Stimulated activated naive CD4-positive, alpha-beta T cell (primary cell): Measurements from ENCODE around the gene KCNQ5.

Experiments used
- DNase-seq, 6 experiments: peaks; one replicate each; lab custom pipeline; 2025; lab: John Stamatoyannopoulos, UW

KCNQ5 gene

DNA sequence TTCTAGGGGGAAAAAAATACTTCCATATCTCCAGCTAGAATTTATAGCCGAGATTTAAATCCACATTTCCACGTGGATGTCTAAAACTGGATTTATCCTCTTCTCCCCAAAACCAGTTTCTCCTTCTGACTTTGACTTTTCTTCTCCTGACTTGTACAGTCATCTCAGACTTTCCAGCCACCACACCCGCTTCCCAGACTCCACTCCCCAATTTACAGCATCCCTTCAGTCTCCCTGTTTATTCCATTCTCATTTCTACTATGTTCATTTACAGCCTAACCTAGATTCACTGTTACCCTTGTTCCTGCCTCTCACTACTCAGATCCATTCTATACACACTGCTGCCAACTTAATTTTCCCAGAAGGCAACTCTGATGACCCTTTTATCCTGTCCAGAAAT is 378.6 kb downstream of the KCNQ5 start:
- no peak for DNase-seq

DNA sequence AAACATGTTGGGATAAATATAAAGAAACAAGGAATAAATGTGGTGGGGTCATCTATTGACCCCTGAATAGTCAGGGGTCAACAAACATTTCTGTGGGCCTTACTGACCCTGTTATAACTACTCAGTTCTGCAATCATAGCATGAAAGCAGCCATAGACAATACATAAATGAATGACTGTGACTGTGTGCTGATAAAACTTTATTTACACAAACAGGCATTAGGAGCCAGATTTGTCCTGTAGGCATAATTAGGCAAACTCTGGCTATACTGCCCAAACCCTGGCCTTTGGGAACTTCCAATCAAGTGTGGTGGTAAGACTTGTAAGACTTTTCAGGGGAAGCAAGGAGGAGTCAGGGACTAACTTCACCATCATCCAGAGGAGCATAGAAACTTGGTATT is 380.7 kb downstream of the KCNQ5 start:
- DNase-seq: no peak

DNA sequence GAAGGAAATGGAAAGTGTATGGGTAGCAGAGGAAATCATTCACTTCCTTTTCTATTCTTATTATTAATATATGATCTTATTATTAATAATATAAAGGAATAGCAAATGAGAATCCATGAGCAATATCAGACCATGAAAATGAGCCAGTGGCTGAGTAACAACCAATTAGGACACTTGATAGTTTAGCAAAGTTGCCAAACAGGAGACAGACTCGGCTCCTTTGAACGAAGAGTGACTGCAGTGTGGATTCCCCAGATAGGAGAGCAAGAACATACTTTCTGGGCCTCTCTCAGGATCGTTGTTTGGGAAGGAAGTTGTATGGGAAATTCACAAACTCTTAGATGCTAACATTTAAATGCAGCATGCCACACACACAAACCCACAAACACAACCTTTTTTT is 381.4 kb downstream of the KCNQ5 start:
- no peak for DNase-seq

DNA sequence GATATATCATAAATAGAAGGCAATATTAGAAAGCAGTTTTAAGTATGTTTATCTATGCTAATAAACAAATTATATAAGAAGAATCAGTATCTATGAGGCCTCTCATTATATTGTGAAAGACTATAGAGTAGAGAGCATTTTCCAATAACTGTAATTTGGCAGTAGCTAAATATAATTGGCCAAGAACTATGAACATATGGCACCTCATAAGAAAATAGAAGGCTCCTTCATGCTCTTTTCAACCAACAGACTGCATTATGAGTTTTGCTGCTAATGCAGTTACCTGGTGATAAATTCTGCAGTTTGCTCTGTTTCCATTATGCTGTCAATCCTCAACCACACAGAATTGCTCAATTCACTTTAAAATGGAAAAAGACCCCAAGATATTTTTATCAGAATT is 382.4 kb downstream of the KCNQ5 start:
- DNase-seq: no peak

DNA sequence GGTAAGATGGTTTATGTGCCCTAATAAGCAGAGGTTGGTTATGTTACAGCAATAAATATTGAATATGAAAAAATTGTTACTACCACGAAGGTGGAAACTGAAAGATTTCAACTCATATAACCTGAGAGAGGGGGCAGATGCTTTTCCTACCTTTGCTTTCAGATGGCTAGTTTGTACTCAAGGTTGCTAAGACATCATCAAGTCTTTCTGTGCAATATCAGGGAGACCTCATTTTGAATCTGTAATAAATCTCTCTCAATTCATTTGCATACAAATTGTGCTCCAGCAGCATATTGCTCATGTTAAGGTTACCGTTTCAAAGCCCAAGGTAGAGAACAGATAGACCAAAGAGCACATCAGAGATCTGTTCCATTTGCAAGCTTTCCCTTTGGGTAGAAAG is 383.0 kb downstream of the KCNQ5 start:
- no peak for DNase-seq

DNA sequence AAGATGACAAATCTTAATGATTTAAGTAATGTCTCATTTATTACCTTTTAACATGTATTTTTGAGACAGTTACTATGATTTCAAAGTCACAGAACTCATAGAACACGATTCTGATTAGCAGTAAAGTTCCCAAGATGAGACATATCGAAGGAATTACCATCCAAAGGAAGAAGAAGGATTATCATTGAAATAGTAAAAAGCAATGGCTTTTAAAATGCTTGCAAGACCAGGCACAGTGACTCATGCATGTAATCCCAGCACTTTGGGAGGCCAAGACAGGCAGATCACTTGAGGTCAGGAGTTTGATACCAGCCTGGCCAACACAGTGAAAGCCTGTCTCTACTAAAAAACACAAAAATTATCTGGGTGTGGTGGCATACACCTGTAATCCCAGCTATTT is 384.3 kb downstream of the KCNQ5 start:
- DNase-seq: no peak

DNA sequence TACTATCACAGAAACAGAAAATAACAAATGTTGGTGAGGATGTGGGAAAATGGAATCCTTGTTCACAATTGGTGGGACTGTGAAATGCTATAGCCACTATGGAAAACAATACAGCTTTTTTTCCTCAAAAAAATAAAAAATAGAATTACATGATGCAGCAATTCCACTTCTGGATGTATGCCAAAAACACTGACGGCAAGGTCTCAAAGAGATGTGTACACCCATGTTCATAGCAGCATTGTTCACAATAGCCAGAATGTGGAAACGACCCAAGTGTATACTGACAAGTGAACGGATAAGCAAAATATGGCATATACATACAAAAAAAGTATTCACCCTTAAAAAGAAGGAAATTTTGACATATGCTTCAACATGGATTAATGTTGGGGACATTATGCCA is 390.1 kb downstream of the KCNQ5 start:
- no peak for DNase-seq

DNA sequence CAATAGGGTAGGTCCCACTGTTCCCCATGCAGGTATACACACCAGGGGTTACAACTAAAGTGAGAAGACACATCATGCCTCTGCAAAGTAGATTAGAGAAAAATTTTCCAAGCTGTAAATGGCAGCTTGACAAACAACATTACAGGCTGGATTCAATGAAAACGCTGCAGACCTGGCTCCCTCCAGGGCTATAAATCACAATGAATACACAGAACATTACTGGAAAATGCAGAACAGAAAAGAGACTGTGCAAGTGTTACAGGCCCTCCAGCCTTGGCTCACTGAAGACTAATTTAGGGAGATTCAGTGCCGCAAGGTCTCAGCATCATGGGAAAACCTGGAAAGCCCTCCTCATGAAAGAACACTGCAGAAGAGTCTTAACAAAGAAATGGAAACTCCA is 395.6 kb downstream of the KCNQ5 start:
- no peak for DNase-seq

DNA sequence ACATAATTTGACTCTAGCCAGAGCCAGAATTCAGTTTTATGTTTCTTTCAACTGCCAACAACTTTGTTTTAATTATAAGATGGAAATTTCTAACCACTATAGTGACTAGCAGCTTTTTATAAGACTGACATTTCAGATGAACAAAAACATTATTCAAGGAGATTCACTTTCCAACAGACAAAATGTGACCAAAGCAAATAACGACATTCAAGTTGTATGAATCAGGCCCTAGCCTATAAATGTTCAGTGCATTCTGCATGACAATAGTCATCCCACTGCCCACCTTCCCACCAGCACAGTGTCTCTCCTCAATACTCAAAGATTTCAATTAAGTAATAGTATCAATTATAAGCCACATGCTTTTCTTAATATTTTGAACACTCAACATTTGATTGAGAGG is 402.7 kb downstream of the KCNQ5 start:
- no peak for DNase-seq

DNA sequence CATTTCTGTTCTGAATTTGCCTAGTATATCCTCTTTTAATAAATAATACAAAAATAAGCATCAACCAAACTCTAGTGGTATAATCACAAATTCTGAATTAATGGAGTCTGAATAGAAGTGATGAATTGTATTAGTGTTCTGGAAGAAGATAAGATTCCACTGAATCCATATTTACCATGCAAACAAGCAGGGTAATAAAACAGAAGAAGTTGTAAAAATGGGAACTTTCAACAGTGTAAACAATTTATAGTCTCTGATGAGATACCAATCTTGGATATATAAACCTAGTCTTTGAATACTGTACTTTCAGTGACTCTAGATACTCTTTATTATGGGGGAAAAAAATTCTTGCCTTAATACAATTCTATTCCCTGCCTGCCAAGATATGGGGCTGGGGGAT is 405.8 kb downstream of the KCNQ5 start:
- no peak for DNase-seq

DNA sequence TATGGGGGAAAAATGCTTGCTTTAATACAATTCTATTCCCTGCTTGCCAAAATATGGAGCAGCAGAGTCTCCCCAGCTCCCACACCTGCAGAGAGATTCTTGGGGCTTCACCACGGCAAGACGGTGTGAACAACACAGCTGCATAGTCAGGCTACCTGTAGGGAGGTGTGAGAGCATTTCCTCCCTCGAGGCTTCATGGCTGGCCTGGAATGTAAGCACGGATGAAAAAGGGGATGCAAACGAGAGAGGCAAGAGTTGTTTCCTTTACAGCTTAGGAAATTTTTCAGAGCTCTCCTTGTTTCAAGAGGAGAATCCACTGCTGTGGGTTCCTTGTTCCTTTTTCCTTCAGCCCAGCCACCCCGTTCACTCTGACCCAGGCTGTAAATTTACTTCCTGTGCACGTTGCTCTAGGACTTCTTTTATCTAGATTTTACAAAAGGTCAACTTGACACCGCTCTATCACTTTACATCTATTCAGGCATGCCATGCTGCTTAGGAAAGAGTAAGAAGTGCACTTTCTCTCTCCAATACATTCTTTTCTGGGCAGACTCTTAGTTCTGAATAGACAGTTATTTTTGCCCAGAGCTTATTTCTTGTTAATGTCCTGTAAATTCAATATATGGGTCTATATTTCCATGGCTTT is 406.4 kb downstream of the KCNQ5 start:
- no peak for DNase-seq

DNA sequence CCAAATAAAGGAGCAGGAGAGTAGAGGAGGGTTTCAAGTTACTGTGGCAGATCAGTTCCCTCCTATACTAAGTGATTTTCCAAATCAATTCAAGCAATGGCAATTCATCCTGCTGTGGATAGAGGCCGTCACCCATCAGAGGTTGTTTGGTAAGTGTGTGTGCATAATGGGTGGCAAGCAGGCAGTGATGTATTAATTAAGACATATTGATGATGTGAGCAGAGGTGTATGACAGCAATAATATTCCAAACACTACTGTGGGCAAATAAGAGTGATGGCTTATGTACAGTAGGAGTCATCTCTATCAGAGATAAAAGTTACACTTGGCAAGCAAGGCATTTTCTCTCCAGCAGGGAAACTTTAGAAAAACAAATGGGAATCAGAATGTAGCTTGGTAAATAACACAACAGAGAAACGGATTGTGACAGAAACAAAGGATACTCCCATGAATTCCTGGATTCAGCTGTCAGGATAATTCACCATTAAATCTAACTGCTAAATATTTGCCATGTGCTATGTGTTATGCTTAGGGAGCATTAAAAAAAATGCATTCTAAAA is 407.1 kb downstream of the KCNQ5 start:
- DNase-seq: no peak

DNA sequence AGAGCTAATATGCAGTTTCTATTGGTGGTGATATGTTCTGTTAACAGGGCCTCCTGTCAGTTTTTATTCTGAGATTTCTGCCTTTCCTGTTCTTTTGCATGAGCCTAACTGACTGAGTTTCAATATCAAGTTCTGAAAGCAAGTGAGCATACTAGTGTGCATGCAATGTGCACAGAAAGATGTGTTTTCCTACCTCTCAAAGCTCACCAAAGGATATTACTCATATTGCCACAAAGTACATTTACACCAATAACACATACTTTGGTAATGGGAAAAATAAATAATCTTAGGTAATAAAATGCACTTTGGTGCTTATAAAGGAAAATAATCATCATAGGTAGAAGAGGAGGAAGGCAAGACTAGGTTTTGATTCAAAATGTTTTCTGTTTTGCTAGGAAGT is 408.4 kb downstream of the KCNQ5 start:
- no peak for DNase-seq

DNA sequence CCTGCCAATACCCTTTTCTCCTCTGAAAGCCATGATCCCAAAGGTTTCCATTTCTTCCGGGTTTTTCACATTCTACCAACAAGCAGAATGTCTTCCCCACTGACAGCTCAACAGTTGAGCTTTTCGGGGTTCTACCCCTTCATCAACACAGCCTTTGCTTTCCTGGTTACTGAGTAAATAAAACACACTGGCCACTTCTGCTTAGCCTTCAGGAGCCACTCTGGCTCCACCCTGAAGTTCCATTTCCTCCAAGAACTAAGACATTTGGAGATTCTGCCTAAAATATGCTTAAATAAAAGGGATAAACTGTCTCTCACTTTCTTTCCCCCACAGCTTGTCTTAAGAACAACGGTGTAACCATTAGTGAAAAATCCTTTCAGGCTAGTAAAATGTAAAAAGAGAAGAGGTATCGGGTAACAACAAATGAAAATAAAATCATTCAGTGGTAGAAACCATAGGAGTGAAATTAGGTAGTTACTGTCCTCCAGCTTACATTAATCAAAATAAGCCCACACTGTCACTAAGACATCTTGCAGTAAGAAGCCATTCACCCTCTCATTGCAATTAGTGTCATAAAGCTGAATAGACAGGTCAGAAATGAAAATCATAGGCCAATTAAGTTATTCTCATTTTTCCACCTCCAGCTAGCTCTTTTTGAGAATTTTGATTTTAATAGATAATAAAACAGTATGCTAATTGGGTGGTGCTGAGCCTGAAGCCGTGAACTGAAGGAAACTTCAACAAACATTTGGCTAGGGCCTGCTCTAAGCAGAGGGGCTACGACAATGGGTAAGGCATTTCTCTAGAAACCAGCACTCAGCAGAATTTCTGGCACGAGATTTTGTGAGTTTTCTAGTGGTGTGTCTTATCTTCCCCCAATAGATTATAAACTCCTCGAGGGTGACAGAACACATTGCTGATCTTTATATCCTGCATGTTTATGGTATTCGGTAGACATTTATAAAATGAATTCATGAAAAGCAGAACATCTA is 409.2 kb downstream of the KCNQ5 start:
- DNase-seq: no peak

DNA sequence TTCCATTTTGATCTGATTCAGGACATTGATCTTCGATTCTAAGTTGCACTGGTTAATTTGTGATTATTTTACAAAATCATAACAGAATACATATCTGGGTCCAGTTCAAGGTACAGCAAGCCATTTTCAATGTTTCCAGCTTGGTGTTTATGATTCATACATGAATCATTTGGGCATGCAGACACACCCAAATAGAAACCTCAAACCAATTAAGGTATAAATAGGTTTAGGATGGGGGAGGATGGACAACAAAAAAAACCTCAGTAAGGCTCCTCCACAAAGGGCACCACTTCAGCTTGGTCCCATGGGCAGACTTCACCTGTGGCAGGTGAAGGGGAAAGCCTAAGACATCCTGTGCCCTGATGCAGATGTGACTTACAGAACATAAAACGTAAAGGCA is 410.7 kb downstream of the KCNQ5 start:
- DNase-seq: no peak

DNA sequence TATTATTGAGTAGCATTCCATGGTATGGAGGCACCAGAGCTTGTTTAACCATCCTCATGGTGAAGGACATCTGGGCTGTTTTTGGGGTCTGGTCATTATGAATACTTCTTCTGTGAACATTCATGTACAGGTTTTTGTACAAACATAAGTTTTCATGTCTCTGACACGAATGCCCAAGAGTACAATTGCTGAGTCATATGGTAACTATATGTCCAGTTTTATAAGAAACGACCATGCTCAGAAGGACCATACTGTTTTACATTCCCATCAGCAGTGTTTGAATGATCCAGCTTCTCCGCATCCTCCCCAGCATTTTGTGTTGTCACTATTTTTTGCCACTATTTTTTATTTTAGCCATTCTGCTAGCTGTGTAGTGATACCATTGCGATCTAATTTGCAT is 414.8 kb downstream of the KCNQ5 start:
- DNase-seq: no peak

DNA sequence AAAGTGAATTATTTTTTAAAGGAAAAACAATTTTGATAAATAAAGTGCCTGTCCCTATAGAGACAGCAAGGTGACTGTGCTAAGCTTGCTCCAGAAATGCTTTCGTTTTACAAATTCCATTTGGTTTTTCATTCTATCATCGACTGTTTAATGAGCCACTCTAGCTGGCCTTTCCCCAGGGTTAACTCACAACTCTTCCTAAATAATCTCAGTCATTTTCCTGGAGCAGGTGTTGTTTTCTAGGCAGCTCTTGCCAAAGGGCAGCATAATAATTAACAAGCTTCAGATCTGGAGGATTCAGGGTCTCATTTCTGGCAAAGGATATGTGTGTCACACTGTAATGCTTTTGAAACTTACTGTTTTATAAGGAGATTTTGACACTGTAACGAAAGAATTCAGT is 419.2 kb downstream of the KCNQ5 start:
- DNase-seq: no peak

DNA sequence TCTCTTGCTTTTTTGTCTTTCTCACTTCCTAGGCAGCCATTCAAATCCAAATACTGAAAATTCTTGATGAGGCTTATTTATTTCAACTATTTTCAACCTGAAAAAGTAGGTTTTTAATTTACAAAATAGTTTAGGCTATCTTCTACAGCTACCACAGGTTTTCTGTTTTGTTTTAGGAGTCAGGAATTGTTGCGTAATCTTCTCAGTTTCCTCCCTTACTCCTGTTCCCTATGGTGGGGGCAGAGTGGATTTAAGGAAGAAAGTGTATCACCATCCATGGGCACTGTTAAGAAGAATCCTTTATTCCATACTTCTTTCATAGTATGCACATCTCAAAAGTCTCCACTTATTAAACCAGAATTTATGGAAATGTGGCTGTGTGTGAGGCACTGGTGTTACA is 421.0 kb downstream of the KCNQ5 start:
- DNase-seq: no peak

DNA sequence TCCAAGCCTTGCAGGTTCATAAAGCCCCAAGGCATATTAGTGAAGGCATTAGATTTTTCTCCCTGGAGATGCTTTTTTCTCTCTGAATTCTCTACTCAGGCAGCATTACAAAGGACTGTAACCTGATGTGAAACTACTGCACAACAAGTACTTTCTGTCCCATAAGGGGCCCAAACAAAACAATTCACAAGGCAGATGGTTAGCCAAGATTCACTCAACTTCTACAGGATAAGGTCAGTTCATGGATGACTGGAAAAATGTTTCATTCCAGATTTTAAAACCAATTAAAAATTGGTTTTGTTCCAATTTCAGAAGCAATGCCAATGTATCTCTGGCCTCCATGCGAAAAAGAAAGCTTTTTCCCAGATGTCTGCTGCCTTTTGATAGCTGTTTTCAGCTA is 421.6 kb downstream of the KCNQ5 start:
- DNase-seq: no peak

DNA sequence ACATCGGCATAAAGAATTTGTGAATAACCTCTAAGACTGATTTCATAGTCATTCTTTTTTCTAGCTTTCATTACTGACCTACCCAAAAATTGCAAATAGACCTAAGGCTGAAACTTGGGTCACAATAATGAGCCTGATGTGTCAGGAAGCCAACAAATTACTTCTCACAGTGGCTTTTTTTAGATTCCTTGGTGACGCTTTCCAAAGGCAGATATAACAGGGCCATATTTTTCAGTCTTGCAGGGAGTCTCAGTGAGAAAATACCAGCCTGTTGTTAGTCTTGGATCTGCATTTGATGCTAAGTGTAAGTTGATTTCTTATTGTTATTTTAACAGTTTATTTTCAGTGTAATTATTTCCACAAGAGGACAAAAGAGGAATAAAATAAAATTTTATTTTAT is 423.7 kb downstream of the KCNQ5 start:
- no peak for DNase-seq

DNA sequence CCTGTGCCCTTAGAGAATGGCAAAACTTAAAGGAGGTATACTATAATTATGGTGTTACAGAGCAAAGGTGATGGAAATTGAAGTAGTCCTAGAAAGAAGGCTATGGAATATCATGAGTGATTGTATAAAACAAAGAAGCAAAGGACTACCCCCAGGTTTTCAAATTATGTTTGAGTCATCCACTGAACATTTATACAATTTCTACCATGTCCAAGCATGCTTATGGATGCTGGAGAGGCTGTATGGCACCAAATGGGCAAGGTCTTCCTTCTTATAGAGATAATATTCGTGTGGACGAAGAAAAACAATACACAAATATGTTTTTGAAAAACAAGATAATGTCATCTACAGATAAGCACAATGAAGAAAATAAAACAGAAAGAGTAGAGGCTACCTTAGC is 425.9 kb downstream of the KCNQ5 start:
- no peak for DNase-seq

DNA sequence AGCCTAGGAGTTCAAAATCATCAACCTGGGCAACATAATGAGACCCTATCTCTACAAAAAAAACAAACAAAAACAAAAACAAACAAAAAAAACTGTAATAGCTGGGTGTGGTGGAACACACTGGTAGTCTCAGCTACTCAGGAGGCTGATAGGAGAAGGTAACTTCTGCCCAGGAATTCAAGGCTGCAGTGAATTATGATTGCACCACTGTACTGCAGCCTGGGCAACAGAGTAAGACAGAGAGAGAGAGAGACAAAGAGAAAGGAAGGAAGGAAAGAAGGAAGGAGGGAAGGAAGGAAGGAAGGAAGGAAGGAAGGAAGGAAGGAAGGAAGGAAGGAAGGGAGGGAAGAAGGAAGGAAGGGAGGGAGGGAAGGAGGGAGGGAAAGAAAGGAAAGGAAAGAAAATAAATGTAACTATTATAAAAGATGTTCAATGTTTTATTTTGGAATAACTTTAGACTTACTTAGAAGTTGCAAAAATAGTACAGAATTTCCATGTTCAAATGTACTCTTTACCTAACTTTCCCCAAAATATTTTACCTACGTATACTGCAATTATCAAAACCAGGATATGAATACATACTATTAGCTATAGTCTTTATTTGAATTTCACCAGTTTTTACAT is 428.2 kb downstream of the KCNQ5 start:
- DNase-seq: no peak

DNA sequence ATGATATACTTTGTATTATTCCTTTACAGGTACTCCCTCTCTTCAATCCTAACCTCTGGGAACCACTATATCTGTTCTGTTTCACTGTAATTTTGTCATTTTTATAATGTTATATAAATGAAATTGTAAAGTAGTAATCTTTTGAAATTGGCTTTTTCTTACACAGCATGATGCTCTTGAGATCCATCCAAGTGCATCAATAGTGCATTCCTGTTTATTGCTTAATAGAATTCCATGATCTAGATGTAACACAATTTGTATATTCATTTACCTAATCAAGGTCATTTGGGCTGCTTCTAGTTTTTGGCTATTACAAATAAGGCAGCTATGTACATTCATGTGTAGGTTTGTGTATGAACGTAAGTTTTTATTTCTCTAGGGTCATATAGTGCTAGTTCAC is 428.8 kb downstream of the KCNQ5 start:
- no peak for DNase-seq
